H1 (cell line): ENCODE results near the gene TBC1D22A. TPM values are rescaled to one million over a fixed set of nuclear protein-coding genes. Genes with fewer than 3 reads are reported as not detected.

Experiments
- CTCF ChIA-PET: fragments of 300-600 bp; sonication (Branson Sonifier 250); formaldehyde crosslinking; loops from one replicate; lab custom pipeline; 2021; ENCODE audit not compliant: partially characterized antibody; lab: Charles Lee
- POLR2A ChIA-PET: fragments of 300-600 bp; sonication (Branson Sonifier 250); formaldehyde crosslinking; loops from one replicate; lab custom pipeline; 2021; ENCODE audit warnings: inconsistent platforms; ENCODE audit not compliant: partially characterized antibody; lab: Charles Lee
- DNase-seq, 2 experiments: peaks; one replicate each; pipeline versions ENCODE4 v3.0.0 to v3.0.0-alpha.2; 2010 to 2022; ENCODE audit warnings: low spot score in 2 of 2, low read depth in 1 of 2, mixed read lengths in 1 of 2
- FAIRE-seq: peaks from 2 replicates; lab custom pipeline; 2011; peaks lifted over from hg19 to GRCh38; lab: Jason Lieb, UNC
- H2AFZ ChIP-seq: 2 replicates; pipeline ENCODE4 v1.8.1; 2012; ENCODE audit warnings: low read length, inconsistent platforms
- H2AK5ac ChIP-seq: 2 replicates; pipeline ENCODE4 v1.6.1; 2013; ENCODE audit warnings: low read depth, low read length
- H2BK120ac ChIP-seq: replicated peaks from 2 replicates; pipeline ENCODE3; 2013; ENCODE audit warnings: low read depth, low read length, inconsistent platforms
- H2BK12ac ChIP-seq: 2 replicates; pipeline ENCODE4 v1.6.1; 2013; ENCODE audit warnings: low read depth, low read length
- H2BK15ac ChIP-seq: 2 replicates; pipeline ENCODE4 v1.6.1; 2013; ENCODE audit warnings: low read length
- H2BK20ac ChIP-seq: 2 replicates; pipeline ENCODE4 v1.6.1; 2013; ENCODE audit warnings: low read length
- H2BK5ac ChIP-seq: 2 replicates; pipeline ENCODE4 v1.6.1; 2013; ENCODE audit warnings: low read depth, low read length
- H3K14ac ChIP-seq: 2 replicates; pipeline ENCODE4 v1.6.1; 2013; ENCODE audit warnings: inconsistent platforms; ENCODE audit not compliant: insufficient read length
- H3K18ac ChIP-seq: 2 replicates; pipeline ENCODE4 v1.6.1; 2013; ENCODE audit warnings: low read length; ENCODE audit errors: extremely low read depth
- H3K23ac ChIP-seq: 2 replicates; pipeline ENCODE4 v1.6.1; 2013; ENCODE audit warnings: inconsistent platforms; ENCODE audit not compliant: insufficient read length
- H3K23me2 ChIP-seq: 2 replicates; pipeline ENCODE4 v1.6.1; 2013; ENCODE audit warnings: low read depth, low read length
- H3K27ac ChIP-seq: 2 replicates; pipeline ENCODE4 v1.6.1; 2011; ENCODE audit warnings: low read depth, low read length, inconsistent platforms
- H3K27me3 ChIP-seq, 4 experiments: replicated peaks in 1 of 4; 1 replicate in 1 of 4; 2 replicates in 3 of 4; pipeline versions ENCODE4 v1.6.1 to v1.8.1; 2011 to 2013; ENCODE audit warnings: low read length in 3 of 4, mild to moderate bottlenecking in 3 of 4, inconsistent platforms in 2 of 4, mixed read lengths in 2 of 4, moderate library complexity in 1 of 4; ENCODE audit not compliant: control insufficient read depth in 3 of 4, insufficient read depth in 3 of 4; ENCODE audit errors: extremely low read depth in 1 of 4
- H3K36me3 ChIP-seq, 4 experiments: 2 replicates each; pipeline versions ENCODE4 v1.6.1 to v1.8.1; 2011 to 2013; ENCODE audit warnings: mild to moderate bottlenecking in 4 of 4, low read length in 3 of 4, moderate library complexity in 2 of 4, control low read depth in 1 of 4, inconsistent platforms in 1 of 4; ENCODE audit not compliant: insufficient read depth in 4 of 4, control insufficient read depth in 2 of 4
- H3K4ac ChIP-seq: replicated peaks from 2 replicates; pipeline ENCODE3; 2013; ENCODE audit warnings: low read length, low read depth, mixed read lengths, inconsistent platforms; ENCODE audit not compliant: insufficient read length
- H3K4me1 ChIP-seq, 4 experiments: replicated peaks in 1 of 4; 1 replicate in 1 of 4; 2 replicates in 3 of 4; pipeline versions ENCODE4 v1.6.1 to v1.8.1; 2011 to 2013; ENCODE audit warnings: low read length in 3 of 4, inconsistent platforms in 2 of 4, mixed read lengths in 1 of 4; ENCODE audit not compliant: insufficient read depth in 4 of 4, control insufficient read depth in 3 of 4
- H3K4me2 ChIP-seq, 2 experiments: 2 replicates each; pipeline versions ENCODE4 v1.6.1 to v1.8.1; 2011 to 2013; ENCODE audit warnings: low read depth in 2 of 2, low read length in 2 of 2, control low read depth in 1 of 2, inconsistent platforms in 1 of 2, mild to moderate bottlenecking in 1 of 2; ENCODE audit not compliant: insufficient read depth in 1 of 2
- H3K4me3 ChIP-seq, 4 experiments: fragments of 200-600, 300-600 bp in 1 of 4; sonication (generic), shearing (Covaris generic), sonication (Bioruptor Twin) in 1 of 4; 2 replicates each; pipeline versions ENCODE4 v1.5.1 to v1.8.1; 2011 to 2016; ENCODE audit warnings: low read length in 4 of 4, low read depth in 3 of 4, control low read depth in 2 of 4, inconsistent platforms in 2 of 4, mild to moderate bottlenecking in 2 of 4, mixed read lengths in 1 of 4, moderate library complexity in 1 of 4; ENCODE audit not compliant: insufficient read depth in 2 of 4; ENCODE audit errors: extremely low read depth in 1 of 4
- H3K56ac ChIP-seq: replicated peaks from 2 replicates; pipeline ENCODE3; 2013; ENCODE audit warnings: low read depth, mild to moderate bottlenecking, mixed read lengths, low read length, inconsistent platforms; ENCODE audit not compliant: insufficient read length
- H3K79me1 ChIP-seq: 2 replicates; pipeline ENCODE4 v1.6.1; 2013; ENCODE audit warnings: low read depth, low read length, control low read depth
- H3K79me2 ChIP-seq, 2 experiments: 2 replicates each; pipeline versions ENCODE4 v1.6.1 to v1.8.1; 2012 to 2013; ENCODE audit warnings: low read length in 2 of 2, mild to moderate bottlenecking in 2 of 2, inconsistent platforms in 1 of 2; ENCODE audit not compliant: insufficient read depth in 2 of 2, control insufficient read depth in 1 of 2
- H3K9ac ChIP-seq, 4 experiments: replicated peaks in 1 of 4; 1 replicate in 1 of 4; 2 replicates in 3 of 4; pipeline versions ENCODE4 v1.6.1 to v1.8.1; 2011 to 2013; ENCODE audit warnings: low read depth in 3 of 4, low read length in 3 of 4, control low read depth in 2 of 4, mild to moderate bottlenecking in 2 of 4, moderate library complexity in 2 of 4, inconsistent platforms in 1 of 4; ENCODE audit errors: extremely low read depth in 1 of 4
- H3K9me3 ChIP-seq, 2 experiments: 2 replicates each; pipeline versions ENCODE4 v1.6.1 to v1.8.1; 2012 to 2013; ENCODE audit warnings: mild to moderate bottlenecking in 2 of 2, moderate library complexity in 2 of 2, control low read depth in 1 of 2, inconsistent platforms in 1 of 2, low read depth in 1 of 2, low read length in 1 of 2, mixed read lengths in 1 of 2; ENCODE audit not compliant: insufficient read depth in 2 of 2
- H4K20me1 ChIP-seq, 2 experiments: replicated peaks in 1 of 2; 2 replicates each; pipeline versions ENCODE3 to v1.8.1; 2011 to 2013; ENCODE audit warnings: inconsistent platforms in 2 of 2, low read length in 2 of 2, mild to moderate bottlenecking in 1 of 2; ENCODE audit not compliant: insufficient read depth in 2 of 2, control insufficient read depth in 1 of 2
- H4K5ac ChIP-seq: 2 replicates; pipeline ENCODE4 v1.6.1; 2013; ENCODE audit warnings: low read length, low read depth, mixed read lengths, inconsistent platforms; ENCODE audit not compliant: insufficient read length
- H4K8ac ChIP-seq: 2 replicates; pipeline ENCODE4 v1.8.0; 2013; ENCODE audit warnings: mild to moderate bottlenecking, moderate library complexity, low read length, inconsistent platforms; ENCODE audit not compliant: insufficient read depth; ENCODE audit errors: extremely low read depth
- H4K91ac ChIP-seq: replicated peaks from 2 replicates; pipeline ENCODE3; 2013; ENCODE audit warnings: low read length, mixed read lengths, inconsistent platforms; ENCODE audit not compliant: insufficient read length
- BCL11A ChIP-seq, 2 experiments: IDR thresholded peaks; one replicate each; pipeline ENCODE4 v1.6.1; 2011; ENCODE audit warnings: low read depth in 2 of 2, low read length in 2 of 2, mild to moderate bottlenecking in 2 of 2
- CHD2 ChIP-seq: IDR thresholded peaks from 2 replicates; pipeline ENCODE4 v1.6.1; 2012; ENCODE audit warnings: low read length, improper control_type of control experiment
- SIN3A ChIP-seq, 2 experiments: IDR thresholded peaks in 1 of 2; conservative IDR thresholded peaks in 1 of 2; 2 replicates each; pipeline ENCODE4 v1.6.1; 2011 to 2012; ENCODE audit warnings: low read length in 2 of 2, improper control_type of control experiment in 1 of 2, low read depth in 1 of 2, mild to moderate bottlenecking in 1 of 2
- WGBS, 2 experiments: shearing (Covaris generic) in 1 of 2; methylation state at CpG; one replicate each; pipeline versions ENCODE4 v1.1.6 to v1.1.7; 2013 to 2015; ENCODE audit warnings: low lambda C conversion rate in 2 of 2, mixed read lengths in 2 of 2, inconsistent platforms in 1 of 2, low coverage in 1 of 2, missing lambda C conversion rate in 1 of 2; ENCODE audit not compliant: insufficient replicate concordance in 2 of 2, insufficient coverage in 1 of 2, insufficient read length in 1 of 2; ENCODE audit errors: extremely low coverage in 1 of 2, missing lambda C conversion rate in 1 of 2; 5-methylcytosine and 5-hydroxymethylcytosine counted together
- polyA plus RNA-seq, 7 experiments: library from polyadenylated mRNA; depleted of rRNA in 3 of 7; stranded (reverse) in 5 of 7; unstranded in 2 of 7; fragments of >200 nt in 5 of 7; fragments of 200-250 nt in 2 of 7; gene quantifications; 1 replicate in 5 of 7; 2 replicates in 1 of 7; 4 replicates in 1 of 7; pipeline versions ENCODE4 v1.2.1 to v1.2.3, GENCODE V29; 2011 to 2013; ENCODE audit warnings: missing spikeins in 2 of 7, mixed read lengths in 2 of 7
- total RNA-seq: library from RNA; stranded (reverse); fragmentation: NEBNext Ultra II Directional; extraction: Animal tissue kit (Norgen Biotek cat#: 25700); gene quantifications from 2 replicates; pipeline ENCODE4 v1.2.1, GENCODE V29; 2021

The TBC1D22A gene
- total and polyA plus RNA-seq, 2 of the 8 experiments (the other 6 are each of a cell fraction or from before 2014, with no cell fraction given), result 11.9 to 18.4 TPM

- Histone ChIP-seq H3K18ac (no peak overlapping the region), H3K23ac (no peak overlapping the region), H3K79me2 (no peaks in the 10 kb centered on the region), H4K5ac (no peak overlapping the region), H3K4me1 (peaks cover 0 to 5% (median 1%) of the 10 kb centered on the region in 4 experiments; a peak in 3 of 7 replicates), H2BK20ac (no peak overlapping the region), H3K27me3 (no peaks in the 10 kb centered on the region), H3K4ac (no peak overlapping the region), H3K9ac (no peak overlapping the region), H3K4me2 (no peak overlapping the region), H3K79me1 (no peaks in the 10 kb centered on the region), H2BK5ac (no peak overlapping the region), H3K56ac (no peak overlapping the region), H3K23me2 (no peaks in the 10 kb centered on the region), H2AK5ac (no peak overlapping the region), H3K4me3 (no peak overlapping the region), H3K36me3 (no peaks in the 10 kb centered on the region), H4K91ac (no peak overlapping the region), H4K8ac (no peak overlapping the region), H2BK12ac (no peak overlapping the region), H3K14ac (no peak overlapping the region), H2BK120ac (no peak overlapping the region), H2BK15ac (no peak overlapping the region), H2AFZ (no peak overlapping the region), H3K9me3 (peaks cover 0 to 13% of the 10 kb centered on the region in 2 experiments; a peak in 2 of 4 replicates), H4K20me1 (peaks cover 0 to 3% of the 10 kb centered on the region in 2 experiments), H3K27ac (no peak overlapping the region)
- CTCF ChIA-PET, result no interaction called here
- POLR2A ChIA-PET, result no interaction called here
- TF ChIP-seq CHD2 (no peak), BCL11A (IDR thresholded peaks at IDR 0.05; ENCODE audit: low read depth in 2 of 2, low read length in 2 of 2) (no peak), SIN3A (conservative IDR thresholded peaks at IDR 0.05 in 1 of 2, IDR thresholded peaks at IDR 0.05 in 1 of 2; ENCODE audit: low read depth in 1 of 2, low read length in 2 of 2) (no peak)
- WGBS, 2 experiments, result 88% methylated on average over 1 of the region's 1 CpG; no CpG with 5 or more reads in 1 of the 2 experiments
- FAIRE-seq, result no peak
- no peak for DNase-seq
Measured at GRCh38 chr22:47082505-47082904, 320.1 kb downstream of the TBC1D22A start.
